CD14-positive monocyte (primary cell): ENCODE data around the gene VSIG10L. TPM values are rescaled to one million over a fixed set of nuclear protein-coding genes. Genes with fewer than 3 reads are reported as not detected.

Experiments used
- DNase-seq, 3 donors: peaks; one replicate each; pipeline ENCODE4 v3.0.0-alpha.2; 2011 to 2022
- H2AFZ ChIP-seq: 2 replicates; pipeline ENCODE4 v1.6.0; 2012; ENCODE audit warnings: mild to moderate bottlenecking, low read depth, low read length, inconsistent platforms; ENCODE audit not compliant: insufficient read depth, poor library complexity, severe bottlenecking
- H3K27ac ChIP-seq, 2 donors: 1 replicate in 1 of 2; 2 replicates in 1 of 2; pipeline ENCODE4 v1.5.1; 2012 to 2013; ENCODE audit warnings: low read length in 2 of 2, control low read depth in 1 of 2, inconsistent platforms in 1 of 2, low read depth in 1 of 2, mild to moderate bottlenecking in 1 of 2
- H3K27me3 ChIP-seq, 2 donors: one replicate each; pipeline versions ENCODE4 v1.6.0 to v1.6.1; 2011 to 2013; ENCODE audit warnings: low read length in 2 of 2; ENCODE audit not compliant: control insufficient read depth in 2 of 2, insufficient read depth in 2 of 2
- H3K36me3 ChIP-seq, 2 donors: replicated peaks in 1 of 2; 1 replicate in 1 of 2; 2 replicates in 1 of 2; pipeline versions ENCODE4 v1.5.1 to v1.6.1; 2012 to 2013; ENCODE audit warnings: low read length in 2 of 2, control low read depth in 1 of 2, inconsistent platforms in 1 of 2, mild to moderate bottlenecking in 1 of 2; ENCODE audit not compliant: insufficient read depth in 2 of 2, control insufficient read depth in 1 of 2
- H3K4me1 ChIP-seq, 2 donors: 1 replicate in 1 of 2; 2 replicates in 1 of 2; pipeline versions ENCODE4 v1.5.1 to v1.6.1; 2012 to 2013; ENCODE audit warnings: low read length in 2 of 2, control low read depth in 1 of 2, inconsistent platforms in 1 of 2, mild to moderate bottlenecking in 1 of 2, moderate library complexity in 1 of 2; ENCODE audit not compliant: insufficient read depth in 2 of 2, control insufficient read depth in 1 of 2
- H3K4me2 ChIP-seq: replicated peaks from 2 replicates; pipeline ENCODE3; 2012; ENCODE audit warnings: low read length, moderate library complexity, mild to moderate bottlenecking; ENCODE audit not compliant: poor library complexity, severe bottlenecking; ENCODE audit errors: extremely low read depth
- H3K4me3 ChIP-seq, 3 experiments: fragments of 200-600 bp in 1 of 3; sonication (generic) in 1 of 3; replicated peaks in 1 of 3; 1 replicate in 2 of 3; 2 replicates in 1 of 3; pipeline ENCODE4 v1.5.1; 2011 to 2013; ENCODE audit warnings: low read length in 3 of 3, mild to moderate bottlenecking in 3 of 3, control low read depth in 2 of 3, low read depth in 2 of 3, inconsistent platforms in 1 of 3, moderate library complexity in 1 of 3
- H3K79me2 ChIP-seq: 2 replicates; pipeline ENCODE4 v1.6.0; 2012; ENCODE audit warnings: mild to moderate bottlenecking, control low read depth, inconsistent platforms, low read length, moderate library complexity; ENCODE audit not compliant: insufficient read depth
- H3K9ac ChIP-seq: 2 replicates; pipeline ENCODE4 v1.6.0; 2017; ENCODE audit warnings: low read length, mild to moderate bottlenecking; ENCODE audit not compliant: insufficient read depth, poor library complexity, severe bottlenecking
- H3K9me3 ChIP-seq, 2 donors: replicated peaks in 1 of 2; 1 replicate in 1 of 2; 2 replicates in 1 of 2; pipeline versions ENCODE4 v1.5.1 to v1.6.1; 2012 to 2013; ENCODE audit warnings: low read length in 2 of 2, control low read depth in 1 of 2; ENCODE audit not compliant: control insufficient read depth in 1 of 2, insufficient read depth in 1 of 2
- H4K20me1 ChIP-seq: 2 replicates; pipeline ENCODE4 v1.6.0; 2012; ENCODE audit warnings: mild to moderate bottlenecking, low read length, control low read depth, moderate library complexity; ENCODE audit not compliant: insufficient read depth
- H3K27ac Mint-ChIP-seq, 7 donors: one replicate each; pipeline ENCODE4 v1.8.0; 2020; ENCODE audit warnings: mild to moderate bottlenecking in 7 of 7, mixed read lengths in 7 of 7, moderate library complexity in 6 of 7, inconsistent platforms in 2 of 7
- H3K27me3 Mint-ChIP-seq, 3 donors: one replicate each; pipeline ENCODE4 v1.8.0; 2021 to 2022; ENCODE audit warnings: low read depth in 3 of 3, mild to moderate bottlenecking in 3 of 3, mixed read lengths in 3 of 3, moderate library complexity in 3 of 3, inconsistent platforms in 1 of 3
- H3K36me3 Mint-ChIP-seq, 2 donors: one replicate each; pipeline ENCODE4 v1.8.0; 2020; ENCODE audit warnings: mixed read lengths in 2 of 2, inconsistent platforms in 1 of 2, mild to moderate bottlenecking in 1 of 2
- H3K4me1 Mint-ChIP-seq: one replicate; pipeline ENCODE4 v1.8.0; 2020; ENCODE audit warnings: mild to moderate bottlenecking, mixed read lengths
- H3K4me3 Mint-ChIP-seq, 2 donors: one replicate each; pipeline ENCODE4 v1.8.0; 2020; ENCODE audit warnings: mild to moderate bottlenecking in 2 of 2, mixed read lengths in 2 of 2, moderate library complexity in 1 of 2
- H3K9me3 Mint-ChIP-seq, 7 donors: one replicate each; pipeline ENCODE4 v1.8.0; 2020 to 2022; ENCODE audit warnings: mixed read lengths in 7 of 7, mild to moderate bottlenecking in 6 of 7, moderate library complexity in 6 of 7, inconsistent platforms in 2 of 7
- CTCF ChIP-seq: fragments of 200-600 bp; IDR thresholded peaks from one replicate; pipeline ENCODE4 v1.8.0; 2022; ENCODE audit warnings: antibody characterized with exemption, mild to moderate bottlenecking
- WGBS: methylation state at CpG from one replicate; pipeline ENCODE4 v1.1.5; 2013; ENCODE audit warnings: missing lambda C conversion rate; ENCODE audit not compliant: insufficient coverage; 5-methylcytosine and 5-hydroxymethylcytosine counted together
- intact Hi-C, 2 donors: fragments of 100-400 bp; cut with micrococcal nuclease; formaldehyde crosslinking; loops; one replicate each; pipeline versions ENCODE4 v1.15.0 to v1.15.1; 2023
- polyA plus RNA-seq, 3 donors: library from polyadenylated mRNA; depleted of rRNA in 1 of 3; unstranded in 2 of 3; stranded (reverse) in 1 of 3; fragments of 300-500 nt in 2 of 3; fragments of >200 nt in 1 of 3; fragmentation: Illumina TruSeq in 2 of 3; gene quantifications; 1 replicate in 2 of 3; 2 replicates in 1 of 3; pipeline ENCODE4 v1.2.3, GENCODE V29; 2012 to 2021

VSIG10L gene
- polyA plus RNA-seq, 3 donors: 0.62 to 2.3 (median 0.73) TPM

GRCh38 chr19:51345076-51345620, 3.2 kb upstream of the VSIG10L start:
- TF ChIP-seq CTCF: no peak
- WGBS: 98% methylated on average over 9 of the region's 9 CpGs
- H3K36me3 Mint-ChIP-seq: peaks cover 41 to 45% of the 10 kb centered on the region in 2 donors
- peaks cover 0 to 12% of the 10 kb centered on the region in 2 donors for H3K27me3 ChIP-seq
- peaks cover 6 to 8% of the 10 kb centered on the region in 2 donors for H3K4me1 ChIP-seq
- H2AFZ ChIP-seq: no peak overlapping the region
- H3K9me3 ChIP-seq: no peaks in the 10 kb centered on the region
- H4K20me1 ChIP-seq: no peaks in the 10 kb centered on the region
- no peaks in the 10 kb centered on the region for H3K79me2 ChIP-seq
- intact Hi-C loops: no loop called here
- H3K4me3 Mint-ChIP-seq: no peak overlapping the region
- H3K27ac ChIP-seq: no peak overlapping the region
- no peak overlapping the region for H3K4me2 ChIP-seq
- H3K4me3 ChIP-seq: no peak overlapping the region
- no peak for DNase-seq
- H3K4me1 Mint-ChIP-seq: peaks cover 7% of the 10 kb centered on the region
- peak overlapping the region in 1 of 7 donors; percentile 12 for H3K27ac Mint-ChIP-seq
- H3K9ac ChIP-seq: no peak overlapping the region
- peaks cover 42 to 52% of the 10 kb centered on the region in 2 donors for H3K36me3 ChIP-seq
- peaks cover 18 to 24% (median 21%) of the 10 kb centered on the region in 3 donors for H3K27me3 Mint-ChIP-seq
- peaks cover 0 to 3% (median 0%) of the 10 kb centered on the region in 7 donors for H3K9me3 Mint-ChIP-seq

GRCh38 chr19:51342631-51343569, 961 bp upstream of the VSIG10L start:
- Mint-ChIP-seq H3K4me3 (peak overlapping the region in 1 of 2 donors; percentile 48), H3K27ac (peak overlapping the region in 2 of 7 donors; percentile 70), H3K27me3 (peaks cover 22 to 25% (median 25%) of the 10 kb centered on the region in 3 donors), H3K4me1 (peaks cover 18% of the 10 kb centered on the region), H3K36me3 (peaks cover 29 to 35% of the 10 kb centered on the region in 2 donors), H3K9me3 (peaks cover 0 to 4% (median 0%) of the 10 kb centered on the region in 7 donors)
- Histone ChIP-seq H3K4me2 (no peak overlapping the region), H3K79me2 (no peaks in the 10 kb centered on the region), H3K4me1 (peaks cover 19 to 23% of the 10 kb centered on the region in 2 donors), H3K36me3 (peaks cover 30 to 34% of the 10 kb centered on the region in 2 donors), H3K27me3 (peaks cover 0 to 12% of the 10 kb centered on the region in 2 donors), H4K20me1 (no peaks in the 10 kb centered on the region), H3K27ac (no peak overlapping the region), H3K4me3 (no peak overlapping the region), H2AFZ (no peak overlapping the region), H3K9me3 (no peaks in the 10 kb centered on the region), H3K9ac (no peak overlapping the region)
- intact Hi-C loops: loop anchor here in 1 of 2 donors (2.0 kb wide), 1 partner anchor 22 kb away; no protein-coding TSS in a partner anchor
- 51% methylated on average over 8 of the region's 9 CpGs for WGBS
- no peak for DNase-seq
- no peak for TF ChIP-seq CTCF
